MM.1S (cell line): ENCODE measurements around the gene ACOX2.

ENCODE experiments used
- EZH2 ChIP-seq: fragments of 300-600 bp; sonication (generic); optimal IDR thresholded peaks from 2 replicates; pipeline ENCODE3; 2017; ENCODE audit warnings: low read depth, mild to moderate bottlenecking, antibody characterized with exemption, low read length, mixed read lengths
- EZH2phosphoT487 ChIP-seq: fragments of 300-600 bp; sonication (generic); IDR thresholded peaks from 2 replicates; pipeline ENCODE4 v1.6.1; 2018; ENCODE audit warnings: antibody characterized with exemption, low read length
- TF ChIP-seq, protein P1 (sequence below): fragments of 300-600 bp; sonication (generic); IDR thresholded peaks from 2 replicates; pipeline ENCODE4 v1.5.1; 2016; ENCODE audit warnings: antibody characterized with exemption, low read length, mixed read lengths

DNA sequence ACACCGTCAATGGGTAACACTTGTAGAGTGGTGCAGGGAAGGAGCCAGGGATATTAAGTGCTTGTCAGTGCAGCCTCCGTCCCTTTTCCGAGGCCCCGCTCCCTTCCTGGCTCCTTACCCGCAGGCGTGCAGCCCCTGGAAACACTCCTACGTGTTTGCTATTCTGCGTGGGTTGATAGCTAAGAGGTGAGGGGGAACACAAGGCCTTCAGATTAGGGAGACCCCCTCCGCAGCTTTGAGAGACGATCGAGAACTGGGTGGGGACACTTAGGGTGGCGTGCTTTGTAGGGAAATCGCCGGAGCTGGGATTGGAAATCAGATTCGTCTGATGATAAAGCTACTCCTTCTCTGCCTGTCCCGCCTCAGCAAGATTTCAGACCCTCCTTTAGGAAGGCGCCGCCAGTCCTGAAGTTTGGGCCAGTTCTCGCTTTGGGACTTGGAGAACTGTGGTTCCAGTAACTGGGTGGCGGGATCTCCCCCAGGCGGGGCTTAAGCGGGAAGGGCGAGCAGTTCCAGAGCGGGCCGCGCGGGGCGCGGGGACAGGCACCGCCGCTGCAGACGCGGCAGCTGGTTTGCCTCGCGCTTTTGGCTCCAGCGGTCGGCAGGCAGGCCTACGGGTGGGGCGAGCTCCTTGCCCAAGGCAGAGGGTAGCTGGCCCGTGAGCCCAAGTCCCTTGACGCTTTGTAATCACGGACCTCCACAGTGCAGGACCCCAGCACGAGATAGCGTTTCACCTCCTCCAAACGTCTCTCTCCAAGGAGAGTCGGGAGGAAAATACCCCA is 48.2 kb upstream of the ACOX2 start:
- TF ChIP-seq, protein P1, sequence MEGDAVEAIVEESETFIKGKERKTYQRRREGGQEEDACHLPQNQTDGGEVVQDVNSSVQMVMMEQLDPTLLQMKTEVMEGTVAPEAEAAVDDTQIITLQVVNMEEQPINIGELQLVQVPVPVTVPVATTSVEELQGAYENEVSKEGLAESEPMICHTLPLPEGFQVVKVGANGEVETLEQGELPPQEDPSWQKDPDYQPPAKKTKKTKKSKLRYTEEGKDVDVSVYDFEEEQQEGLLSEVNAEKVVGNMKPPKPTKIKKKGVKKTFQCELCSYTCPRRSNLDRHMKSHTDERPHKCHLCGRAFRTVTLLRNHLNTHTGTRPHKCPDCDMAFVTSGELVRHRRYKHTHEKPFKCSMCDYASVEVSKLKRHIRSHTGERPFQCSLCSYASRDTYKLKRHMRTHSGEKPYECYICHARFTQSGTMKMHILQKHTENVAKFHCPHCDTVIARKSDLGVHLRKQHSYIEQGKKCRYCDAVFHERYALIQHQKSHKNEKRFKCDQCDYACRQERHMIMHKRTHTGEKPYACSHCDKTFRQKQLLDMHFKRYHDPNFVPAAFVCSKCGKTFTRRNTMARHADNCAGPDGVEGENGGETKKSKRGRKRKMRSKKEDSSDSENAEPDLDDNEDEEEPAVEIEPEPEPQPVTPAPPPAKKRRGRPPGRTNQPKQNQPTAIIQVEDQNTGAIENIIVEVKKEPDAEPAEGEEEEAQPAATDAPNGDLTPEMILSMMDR = peak; percentile 82
- TF ChIP-seq EZH2 (no peak), EZH2phosphoT487 (no peak)
